ENCODE data around the gene TIPARP.
"Not testable (repeated sequence)": the region's sequence is repeated elsewhere in the genome, so short reads cannot be mapped to it uniquely, and the experiment has no call there.

Gene TIPARP

GRCh38 chr3:156648086-156648485 lies 26.3 kb upstream of the TIPARP start:
- DNase-seq (ENCODE audit: low read depth in 3 of 3, low spot score in 1 of 3): no peak

DNA sequence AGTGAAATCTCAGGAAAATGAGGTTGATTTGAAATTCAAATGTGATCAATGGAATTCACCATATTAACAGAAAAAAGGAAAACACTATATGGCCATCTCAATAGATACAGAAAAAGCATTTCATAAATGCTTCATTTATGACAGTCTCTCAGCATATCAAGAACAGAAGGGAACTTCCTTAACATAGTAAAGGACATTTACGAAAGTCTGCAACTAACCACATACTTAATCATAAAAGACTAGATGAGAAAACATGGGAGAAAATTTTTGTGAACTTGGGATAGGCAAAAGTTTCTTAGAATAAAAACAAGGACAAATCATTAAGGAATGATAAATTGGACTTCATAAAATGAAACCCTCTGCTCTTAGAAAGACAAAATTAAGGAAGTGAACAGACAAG lies 24.7 kb upstream of the TIPARP start:
- DNase-seq (ENCODE audit: low read depth in 3 of 3, low spot score in 1 of 3): no peak

GRCh38 chr3:156652661-156653060 lies 21.7 kb upstream of the TIPARP start:
- DNase-seq (ENCODE audit: low read depth in 3 of 3, low spot score in 1 of 3): not testable (repeated sequence)

DNA sequence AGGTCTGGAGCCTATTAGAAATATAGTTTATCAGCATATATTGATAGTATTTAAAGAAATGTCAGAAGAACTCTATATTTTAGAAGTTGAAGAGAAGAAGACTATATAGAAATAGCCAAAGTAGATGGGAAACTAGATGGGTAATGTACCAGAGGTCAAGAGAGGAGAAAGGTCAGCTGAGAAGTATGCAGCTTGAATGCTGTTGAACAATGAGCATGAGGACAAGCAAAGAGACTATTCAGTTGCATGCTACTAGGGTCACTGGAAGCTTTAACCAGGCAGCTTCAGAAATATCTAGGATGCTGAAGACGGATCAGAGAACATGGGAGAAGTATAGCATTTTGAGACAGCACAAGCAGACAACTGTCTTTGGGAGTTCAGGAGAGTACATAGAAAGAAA lies 19.6 kb upstream of the TIPARP start:
- DNase-seq (ENCODE audit: low read depth in 3 of 3, low spot score in 1 of 3): no peak

GRCh38 chr3:156655819-156656550 lies 18.4 kb upstream of the TIPARP start:
- no peak for DNase-seq (ENCODE audit: low read depth in 3 of 3, low spot score in 1 of 3)

DNA sequence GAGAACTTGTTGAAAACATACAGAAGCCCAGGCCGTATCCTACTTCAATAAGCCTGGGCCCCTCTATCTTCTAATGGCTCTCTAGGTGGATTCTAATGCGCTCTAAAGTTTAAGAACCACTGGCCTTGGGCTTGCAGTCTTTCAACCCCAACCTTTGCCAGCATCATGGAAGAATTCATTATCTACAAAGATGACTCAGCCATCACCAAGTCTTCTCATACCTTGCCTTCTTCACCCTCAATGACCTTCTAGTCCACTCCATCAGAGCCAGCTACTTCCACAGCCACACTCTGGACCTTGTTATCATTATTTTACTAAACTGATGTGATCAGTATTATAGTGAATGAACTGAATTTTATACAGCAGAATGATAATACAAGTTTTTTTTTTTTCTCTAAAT lies 16.9 kb upstream of the TIPARP start:
- no peak for DNase-seq (ENCODE audit: low read depth in 3 of 3, low spot score in 1 of 3)

DNA sequence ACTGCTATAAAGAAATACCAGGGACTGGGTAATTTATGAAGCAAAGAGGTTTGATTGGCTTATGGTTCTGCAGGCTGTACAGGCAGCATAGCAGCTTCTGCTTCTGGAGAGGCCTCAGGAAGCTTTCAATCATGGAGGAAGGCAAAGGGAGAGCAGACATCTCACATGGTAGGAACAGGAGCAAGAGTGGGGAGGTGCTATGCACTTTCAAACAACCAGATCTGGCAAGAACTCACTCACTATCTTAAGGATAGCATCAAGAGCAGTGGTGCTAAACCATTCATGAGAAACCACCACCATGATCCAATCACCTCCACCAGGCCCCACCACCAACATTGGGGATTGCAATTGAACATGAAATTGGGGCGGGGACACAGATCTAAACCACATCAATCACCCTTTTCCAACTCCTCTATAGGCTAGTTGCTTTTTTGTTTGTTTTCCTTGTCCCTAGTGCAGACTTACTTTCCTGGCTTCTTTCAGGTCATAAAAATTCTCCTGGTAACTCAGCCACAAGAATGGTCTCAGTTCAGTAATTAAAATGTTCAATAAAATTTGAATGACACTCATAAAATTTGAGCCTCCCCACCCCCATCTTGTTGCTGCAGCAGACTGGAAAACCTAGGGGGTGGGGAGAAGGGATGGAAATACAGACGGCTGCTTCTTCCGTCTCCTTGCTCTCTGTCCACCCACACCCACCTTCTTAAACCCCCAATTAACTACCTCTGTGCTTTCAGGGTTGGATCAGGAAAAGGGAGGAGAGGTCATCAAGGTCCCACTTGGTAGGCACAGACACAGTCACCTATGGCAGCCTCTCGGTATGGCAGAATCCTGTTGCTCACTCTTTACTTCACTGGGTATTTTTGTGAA lies 16.3 kb upstream of the TIPARP start:
- no peak for DNase-seq (ENCODE audit: low read depth in 3 of 3, low spot score in 1 of 3)

DNA sequence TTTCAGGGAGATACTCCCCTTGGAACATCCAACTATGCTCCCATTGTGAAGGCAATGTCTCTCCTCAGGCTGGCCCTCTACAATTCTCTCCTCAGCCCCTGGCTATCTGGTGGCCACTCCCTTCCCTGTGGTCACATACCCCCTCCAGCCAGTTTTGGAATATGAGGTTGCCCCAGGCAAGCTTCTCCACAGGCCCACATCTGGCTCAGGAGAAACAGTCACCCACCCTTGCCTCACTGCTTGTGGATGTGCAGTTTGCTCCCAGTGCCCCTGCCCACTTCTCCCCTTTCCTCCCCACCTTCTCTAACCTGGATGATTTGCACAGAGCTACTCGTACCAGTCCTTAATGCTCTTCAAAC lies 15.7 kb upstream of the TIPARP start:
- DNase-seq (ENCODE audit: low read depth in 3 of 3, low spot score in 1 of 3): no peak

GRCh38 chr3:156659260-156659659 lies 15.1 kb upstream of the TIPARP start:
- DNase-seq (ENCODE audit: low read depth in 3 of 3, low spot score in 1 of 3): no peak

- no peak for DNase-seq (ENCODE audit: low read depth in 3 of 3, low spot score in 1 of 3)
Observed at GRCh38 chr3:156661155-156661554, 13.2 kb upstream of the TIPARP start.

DNA sequence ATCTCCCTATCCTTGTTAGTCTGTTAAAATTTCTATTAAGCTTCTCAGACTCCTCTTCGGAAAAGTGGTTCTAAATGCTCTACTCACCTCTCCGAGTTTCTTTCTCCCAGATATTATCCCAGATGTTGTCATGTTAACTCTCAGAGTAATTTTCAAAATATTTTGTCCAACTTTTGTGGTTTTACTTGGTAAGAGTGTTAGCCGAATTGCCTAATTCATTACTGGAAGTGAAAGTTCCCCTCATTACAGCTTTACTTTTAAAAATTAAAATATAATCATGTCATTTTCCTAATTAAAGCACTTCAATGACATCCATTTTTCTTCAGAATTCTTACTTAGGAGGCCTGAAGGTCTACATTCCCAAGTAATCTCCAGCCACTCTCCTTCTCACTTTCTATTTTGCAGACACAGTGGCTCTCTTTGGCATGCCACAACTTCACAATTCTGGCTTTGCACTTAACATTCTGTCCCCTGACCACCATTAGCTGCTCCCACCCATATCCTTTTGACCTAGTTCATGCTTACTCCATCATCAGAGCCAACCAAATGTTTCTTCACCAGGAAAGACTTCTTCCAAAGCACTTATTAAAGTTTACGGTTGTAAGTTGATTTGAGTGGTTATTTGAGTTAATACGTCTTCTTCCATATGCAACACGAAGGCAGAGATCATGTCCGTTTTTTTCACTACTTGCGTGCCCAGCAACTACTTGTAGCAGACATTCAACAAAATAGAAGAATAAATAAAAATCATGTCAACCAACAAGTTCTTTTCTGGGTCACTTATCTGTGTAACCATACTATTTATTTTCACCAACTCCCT lies 10.2 kb upstream of the TIPARP start:
- no peak for DNase-seq (ENCODE audit: low read depth in 3 of 3, low spot score in 1 of 3)

DNA sequence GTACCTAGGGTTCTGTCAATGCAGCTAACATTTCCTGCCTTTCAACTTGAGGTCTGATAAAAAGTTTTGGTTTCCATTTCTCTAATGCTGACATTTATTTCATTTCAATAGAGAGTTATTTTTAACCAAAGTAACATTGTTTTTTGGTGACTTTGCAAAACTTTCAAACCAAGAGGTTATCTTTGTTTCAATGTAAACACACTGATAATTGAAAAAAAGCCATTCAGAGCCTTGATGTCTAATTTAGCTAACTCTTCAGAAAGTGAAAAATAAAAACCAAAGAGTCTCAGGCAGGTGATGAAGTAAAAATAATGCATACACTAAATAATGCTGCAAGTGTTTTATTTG lies 9.6 kb upstream of the TIPARP start:
- no peak for DNase-seq (ENCODE audit: low read depth in 3 of 3, low spot score in 1 of 3)

DNA sequence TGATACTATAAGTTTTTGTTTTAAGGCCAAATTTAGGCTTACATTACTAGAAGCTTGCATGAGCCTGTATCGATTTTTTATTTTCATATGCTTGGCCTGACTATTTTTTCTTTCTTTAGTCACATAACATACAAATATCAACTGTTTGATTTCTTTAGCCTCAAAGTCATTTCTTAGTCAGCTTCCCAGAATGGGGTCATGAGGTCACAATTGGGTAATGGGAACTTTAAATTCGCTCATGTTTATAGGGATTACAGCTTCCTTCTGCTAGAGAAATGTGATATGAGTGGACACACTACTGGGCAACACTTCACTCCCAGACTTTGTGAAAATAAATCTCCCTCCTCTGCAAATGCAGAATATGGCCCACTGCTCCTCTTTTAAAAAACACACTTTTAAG lies 9.1 kb upstream of the TIPARP start:
- DNase-seq (ENCODE audit: low read depth in 3 of 3, low spot score in 1 of 3): no peak

GRCh38 chr3:156666073-156666472 lies 8.3 kb upstream of the TIPARP start:
- DNase-seq (ENCODE audit: low read depth in 3 of 3, low spot score in 1 of 3): no peak

GRCh38 chr3:156668073-156668763 lies 6.2 kb upstream of the TIPARP start:
- DNase-seq (ENCODE audit: low read depth in 3 of 3, low spot score in 1 of 3): no peak

DNA sequence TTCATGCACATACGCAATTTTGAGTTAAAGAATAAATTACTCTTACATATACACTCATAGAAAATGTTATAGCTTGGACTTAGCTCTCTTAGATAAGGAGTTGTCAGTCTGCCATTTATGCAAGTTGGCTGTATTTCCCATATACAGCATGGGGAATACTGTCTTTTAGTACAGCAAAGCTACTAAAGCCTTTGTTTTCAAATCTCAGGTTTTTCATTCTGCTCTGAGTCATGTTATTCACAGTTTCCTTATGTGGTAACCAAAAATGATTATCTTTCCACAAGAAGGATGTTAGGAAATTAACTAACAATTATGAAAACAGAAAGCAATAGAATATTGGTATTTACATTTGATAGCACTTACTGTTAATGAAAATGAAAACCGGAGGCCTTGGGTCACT lies 4.3 kb upstream of the TIPARP start:
- no peak for DNase-seq (ENCODE audit: low read depth in 3 of 3, low spot score in 1 of 3)

DNA sequence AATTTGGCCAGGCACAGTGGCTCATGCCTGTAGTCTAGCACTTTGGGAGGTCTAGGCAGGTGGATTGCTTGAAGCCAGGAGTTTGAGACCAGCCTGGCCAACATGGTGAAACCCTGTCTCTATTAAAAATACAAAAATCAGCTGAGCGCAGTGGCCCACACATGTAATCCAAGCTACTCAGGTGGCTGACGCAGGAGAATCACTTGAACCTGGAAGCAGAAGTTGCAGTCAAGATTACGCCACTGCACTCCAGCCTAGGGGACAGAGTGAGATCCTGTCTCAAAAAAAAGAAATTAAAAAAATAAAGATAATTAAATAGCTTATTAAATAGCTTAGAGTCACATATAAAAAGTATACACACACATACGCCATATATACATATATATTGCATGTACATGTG lies 3.7 kb upstream of the TIPARP start:
- no peak for DNase-seq (ENCODE audit: low read depth in 3 of 3, low spot score in 1 of 3)

GRCh38 chr3:156673732-156674045 lies 701 bp upstream of the TIPARP start:
- DNase-seq (ENCODE audit: low read depth in 3 of 3, low spot score in 1 of 3): no peak

- DNase-seq (ENCODE audit: low read depth in 3 of 3, low spot score in 1 of 3): peak in 2 of 3 donors; percentile 10 to 22
Observed at GRCh38 chr3:156674911-156675829, 780 bp downstream of the TIPARP start.
